DMS114 treated with DMSO at 0.1 percent for 48 hours (cell line): ENCODE data around the gene PCDHGB3.
"Not testable (repeated sequence)": the region's sequence is repeated elsewhere in the genome, so short reads cannot be mapped to it uniquely, and the experiment has no call there.

Experiments
- DNase-seq: peaks from one replicate; lab custom pipeline; 2025; ENCODE audit not compliant: unreplicated experiment; lab: John Stamatoyannopoulos, UW

The PCDHGB3 gene

DNA sequence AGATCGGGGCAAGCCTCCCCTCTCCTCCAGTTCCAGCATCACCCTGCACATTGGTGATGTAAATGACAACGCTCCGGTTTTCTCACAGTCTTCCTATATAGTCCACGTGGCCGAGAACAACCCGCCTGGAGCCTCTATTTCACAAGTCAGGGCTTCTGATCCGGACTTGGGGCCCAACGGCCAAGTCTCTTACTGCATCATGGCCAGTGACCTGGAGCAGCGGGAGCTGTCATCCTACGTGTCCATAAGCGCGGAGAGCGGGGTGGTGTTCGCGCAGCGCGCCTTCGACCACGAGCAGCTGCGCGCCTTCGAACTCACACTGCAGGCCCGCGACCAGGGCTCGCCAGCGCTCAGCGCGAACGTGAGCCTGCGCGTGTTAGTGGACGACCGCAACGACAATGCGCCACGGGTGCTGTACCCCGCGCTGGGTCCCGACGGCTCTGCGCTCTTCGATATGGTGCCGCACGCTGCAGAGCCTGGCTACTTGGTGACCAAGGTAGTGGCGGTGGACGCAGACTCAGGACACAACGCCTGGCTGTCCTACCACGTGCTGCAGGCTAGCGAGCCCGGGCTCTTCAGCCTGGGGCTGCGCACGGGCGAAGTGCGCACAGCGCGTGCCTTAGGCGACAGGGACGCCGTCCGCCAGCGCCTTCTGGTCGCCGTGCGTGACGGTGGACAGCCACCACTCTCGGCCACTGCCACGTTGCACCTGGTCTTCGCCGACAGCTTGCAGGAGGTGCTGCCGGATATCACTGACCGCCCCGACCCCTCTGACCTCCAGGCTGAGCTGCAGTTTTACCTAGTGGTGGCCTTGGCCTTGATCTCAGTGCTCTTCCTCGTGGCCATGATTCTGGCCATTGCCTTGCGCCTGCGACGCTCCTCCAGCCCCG lies 19.4 kb downstream of the PCDHGB3 start:
- DNase-seq = no peak

DNA sequence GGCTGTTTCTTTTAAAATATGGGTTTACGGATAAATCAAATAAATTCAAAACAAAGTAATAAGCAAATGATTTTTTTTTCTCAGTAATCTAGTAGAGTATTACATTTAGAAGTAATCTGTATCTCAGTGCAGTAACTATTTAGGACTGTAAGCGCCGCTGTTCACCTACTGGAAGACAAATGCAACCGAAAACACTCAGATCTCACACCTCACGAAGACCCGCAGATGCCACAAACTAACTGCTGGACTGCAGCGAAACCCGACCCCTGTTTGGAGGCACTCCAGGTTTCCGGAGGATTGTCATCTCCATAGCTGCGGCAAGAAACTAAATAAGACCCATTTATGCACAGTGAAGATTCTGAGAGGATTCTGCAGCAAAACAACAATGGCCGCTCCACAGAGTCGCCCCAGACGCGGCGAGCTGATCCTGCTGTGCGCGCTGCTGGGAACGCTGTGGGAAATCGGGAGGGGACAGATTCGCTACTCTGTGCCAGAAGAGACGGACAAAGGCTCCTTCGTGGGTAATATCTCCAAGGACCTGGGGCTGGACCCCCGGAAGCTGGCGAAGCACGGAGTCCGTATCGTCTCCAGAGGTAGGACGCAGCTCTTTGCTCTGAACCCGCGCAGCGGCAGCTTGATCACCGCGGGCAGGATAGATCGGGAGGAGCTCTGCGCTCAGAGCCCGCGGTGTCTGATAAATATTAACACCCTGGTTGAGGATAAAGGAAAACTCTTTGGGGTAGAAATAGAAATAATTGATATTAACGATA lies 22.6 kb downstream of the PCDHGB3 start, which contains the start of gene PCDHGA8:
Gene PCDHGA8, plus strand, starts transcription at position 205 of the 770 bp plus-strand sequence. Its CDS starts 181 bp downstream, at position 386.
- DNase-seq = no peak

DNA sequence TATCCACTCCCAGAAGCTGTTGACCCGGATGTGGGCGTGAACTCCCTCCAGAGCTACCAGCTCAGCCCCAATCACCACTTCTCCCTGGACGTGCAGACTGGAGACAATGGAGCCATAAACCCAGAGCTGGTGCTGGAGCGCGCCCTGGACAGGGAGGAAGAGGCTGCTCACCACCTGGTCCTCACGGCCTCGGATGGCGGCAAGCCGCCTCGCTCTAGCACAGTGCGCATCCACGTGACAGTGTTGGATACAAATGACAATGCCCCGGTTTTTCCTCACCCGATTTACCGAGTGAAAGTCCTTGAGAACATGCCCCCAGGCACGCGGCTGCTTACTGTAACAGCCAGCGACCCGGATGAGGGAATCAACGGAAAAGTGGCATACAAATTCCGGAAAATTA lies 23.2 kb downstream of the PCDHGB3 start:
- no peak for DNase-seq

DNA sequence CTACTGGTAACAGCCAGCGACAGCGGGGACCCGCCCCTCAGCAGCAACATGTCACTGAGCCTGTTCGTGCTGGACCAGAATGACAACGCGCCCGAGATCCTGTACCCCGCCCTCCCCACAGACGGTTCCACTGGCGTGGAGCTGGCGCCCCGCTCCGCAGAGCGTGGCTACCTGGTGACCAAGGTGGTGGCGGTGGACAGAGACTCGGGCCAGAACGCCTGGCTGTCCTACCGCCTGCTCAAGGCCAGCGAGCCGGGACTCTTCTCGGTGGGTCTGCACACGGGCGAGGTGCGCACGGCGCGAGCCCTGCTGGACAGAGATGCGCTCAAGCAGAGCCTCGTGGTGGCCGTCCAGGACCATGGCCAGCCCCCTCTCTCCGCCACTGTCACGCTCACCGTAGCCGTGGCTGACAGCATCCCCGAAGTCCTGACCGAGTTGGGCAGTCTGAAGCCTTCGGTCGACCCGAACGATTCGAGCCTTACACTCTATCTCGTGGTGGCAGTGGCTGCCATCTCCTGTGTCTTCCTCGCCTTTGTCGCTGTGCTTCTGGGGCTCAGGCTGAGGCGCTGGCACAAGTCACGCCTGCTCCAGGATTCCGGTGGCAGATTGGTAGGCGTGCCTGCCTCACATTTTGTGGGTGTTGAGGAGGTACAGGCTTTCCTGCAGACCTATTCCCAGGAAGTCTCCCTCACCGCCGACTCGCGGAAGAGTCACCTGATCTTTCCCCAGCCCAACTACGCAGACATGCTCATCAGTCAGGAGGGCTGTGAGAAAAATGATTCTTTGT lies 24.6 kb downstream of the PCDHGB3 start:
- not testable (repeated sequence) for DNase-seq

DNA sequence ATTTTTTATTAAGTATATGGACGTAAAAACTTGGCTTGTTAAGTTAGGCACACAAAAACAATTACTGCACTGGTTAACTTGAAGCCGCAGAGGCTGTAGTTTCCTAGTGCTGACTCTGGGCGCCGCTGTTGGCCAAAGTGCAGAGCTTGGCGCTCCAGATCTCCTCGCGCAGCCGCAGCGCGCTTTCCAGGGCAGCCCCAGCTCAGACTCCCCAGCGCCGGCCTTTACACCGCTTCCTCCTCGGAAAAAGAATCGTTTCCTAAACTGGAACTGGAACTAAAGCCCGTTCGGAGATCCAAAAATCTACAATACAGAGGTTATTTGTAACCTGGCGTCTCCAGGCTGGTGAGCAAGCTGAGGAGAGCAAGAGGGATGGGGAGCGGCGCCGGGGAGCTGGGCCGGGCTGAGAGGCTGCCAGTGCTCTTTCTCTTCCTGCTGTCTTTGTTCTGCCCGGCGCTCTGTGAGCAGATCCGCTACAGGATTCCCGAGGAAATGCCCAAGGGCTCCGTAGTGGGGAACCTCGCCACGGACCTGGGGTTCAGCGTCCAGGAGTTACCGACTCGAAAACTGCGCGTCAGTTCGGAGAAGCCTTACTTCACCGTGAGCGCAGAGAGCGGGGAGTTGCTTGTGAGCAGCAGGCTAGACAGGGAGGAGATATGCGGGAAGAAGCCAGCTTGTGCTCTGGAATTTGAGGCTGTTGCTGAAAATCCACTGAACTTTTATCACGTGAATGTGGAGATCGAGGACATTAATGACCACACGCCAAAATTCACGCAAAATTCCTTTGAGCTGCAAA lies 27.9 kb downstream of the PCDHGB3 start, which contains the start of gene PCDHGB5:
Gene PCDHGB5, plus strand, starts transcription at position 192 of the 796 bp plus-strand sequence. Its CDS starts 181 bp downstream, at position 373.
- not testable (repeated sequence) for DNase-seq

DNA sequence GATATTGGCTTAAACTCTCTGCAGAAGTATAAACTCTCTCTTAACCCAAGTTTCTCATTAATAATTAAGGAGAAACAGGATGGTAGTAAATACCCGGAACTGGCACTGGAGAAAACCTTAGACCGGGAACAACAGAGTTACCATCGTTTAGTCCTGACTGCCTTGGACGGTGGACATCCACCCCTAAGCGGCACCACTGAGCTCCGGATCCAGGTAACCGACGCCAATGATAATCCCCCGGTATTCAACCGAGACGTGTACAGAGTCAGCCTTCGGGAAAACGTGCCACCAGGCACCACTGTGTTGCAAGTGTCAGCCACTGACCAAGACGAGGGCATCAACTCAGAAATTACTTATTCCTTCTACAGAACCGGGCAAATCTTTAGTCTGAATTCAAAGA lies 28.6 kb downstream of the PCDHGB3 start:
- no peak for DNase-seq

DNA sequence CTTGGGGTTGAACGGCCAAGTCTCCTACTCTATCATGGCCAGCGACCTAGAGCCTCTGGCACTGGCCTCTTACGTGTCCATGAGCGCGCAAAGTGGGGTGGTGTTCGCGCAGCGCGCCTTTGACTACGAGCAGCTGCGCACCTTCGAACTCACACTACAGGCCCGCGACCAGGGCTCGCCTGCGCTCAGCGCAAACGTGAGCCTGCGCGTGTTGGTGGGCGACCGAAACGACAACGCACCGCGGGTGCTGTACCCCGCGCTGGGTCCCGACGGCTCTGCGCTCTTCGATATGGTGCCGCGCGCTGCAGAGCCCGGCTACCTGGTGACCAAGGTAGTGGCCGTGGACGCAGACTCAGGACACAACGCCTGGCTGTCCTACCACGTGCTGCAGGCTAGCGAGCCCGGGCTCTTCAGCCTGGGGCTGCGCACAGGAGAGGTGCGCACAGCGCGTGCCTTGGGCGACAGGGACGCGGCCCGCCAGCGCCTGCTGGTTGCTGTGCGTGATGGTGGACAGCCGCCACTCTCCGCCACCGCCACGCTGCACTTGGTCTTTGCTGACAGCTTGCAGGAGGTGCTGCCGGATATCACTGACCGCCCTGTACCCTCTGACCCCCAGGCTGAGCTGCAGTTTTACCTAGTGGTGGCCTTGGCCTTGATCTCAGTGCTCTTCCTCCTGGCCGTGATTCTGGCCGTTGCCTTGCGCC lies 29.7 kb downstream of the PCDHGB3 start:
- DNase-seq = no peak

DNA sequence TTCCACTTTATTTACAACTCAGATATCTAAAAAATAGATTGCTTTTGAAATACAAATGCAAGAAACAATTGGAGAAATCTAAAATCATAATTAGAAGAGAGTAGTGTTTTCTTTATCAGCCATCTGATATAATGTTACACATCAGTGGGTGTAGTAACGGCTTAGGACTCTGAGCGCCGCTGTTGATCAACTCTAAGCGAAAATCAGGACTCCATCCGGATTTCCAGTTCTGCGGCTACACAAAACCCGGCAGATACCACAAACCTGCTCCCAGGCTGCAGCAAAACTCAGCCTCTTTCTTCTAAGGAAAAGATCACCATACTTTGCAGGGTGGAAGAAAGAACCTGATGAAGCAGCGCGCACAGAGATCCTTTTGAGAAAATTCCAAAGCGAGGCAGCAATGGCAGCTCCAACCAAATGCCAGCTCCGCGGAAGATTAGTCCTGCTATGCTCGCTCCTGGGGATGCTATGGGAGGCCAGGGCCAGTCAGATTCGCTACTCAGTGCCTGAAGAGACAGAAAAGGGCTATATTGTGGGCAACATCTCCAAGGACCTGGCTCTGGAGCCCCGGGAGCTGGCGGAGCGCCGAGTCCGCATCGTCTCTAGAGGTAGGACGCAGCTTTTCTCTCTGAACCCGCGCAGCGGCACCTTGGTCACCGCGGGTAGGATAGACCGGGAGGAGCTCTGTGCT lies 32.7 kb downstream of the PCDHGB3 start, which contains the start of gene PCDHGA9:
Gene PCDHGA9, plus strand, starts transcription at position 226 of the 691 bp plus-strand sequence. Its CDS starts 175 bp downstream, at position 401.
- no peak for DNase-seq

DNA sequence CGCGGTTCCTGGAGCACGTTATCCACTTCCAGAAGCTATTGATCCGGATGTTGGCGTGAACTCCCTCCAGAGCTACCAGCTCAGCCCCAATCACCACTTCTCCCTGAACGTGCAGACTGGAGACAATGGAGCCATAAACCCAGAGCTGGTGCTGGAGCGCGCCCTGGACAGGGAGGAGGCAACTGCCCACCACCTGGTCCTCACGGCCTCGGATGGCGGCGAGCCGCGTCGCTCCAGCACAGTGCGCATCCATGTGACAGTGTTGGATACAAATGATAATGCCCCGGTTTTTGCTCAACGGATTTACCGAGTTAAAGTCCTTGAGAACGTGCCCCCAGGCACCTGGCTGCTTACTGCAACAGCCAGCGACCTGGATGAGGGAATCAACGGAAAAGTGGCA lies 33.3 kb downstream of the PCDHGB3 start:
- no peak for DNase-seq

DNA sequence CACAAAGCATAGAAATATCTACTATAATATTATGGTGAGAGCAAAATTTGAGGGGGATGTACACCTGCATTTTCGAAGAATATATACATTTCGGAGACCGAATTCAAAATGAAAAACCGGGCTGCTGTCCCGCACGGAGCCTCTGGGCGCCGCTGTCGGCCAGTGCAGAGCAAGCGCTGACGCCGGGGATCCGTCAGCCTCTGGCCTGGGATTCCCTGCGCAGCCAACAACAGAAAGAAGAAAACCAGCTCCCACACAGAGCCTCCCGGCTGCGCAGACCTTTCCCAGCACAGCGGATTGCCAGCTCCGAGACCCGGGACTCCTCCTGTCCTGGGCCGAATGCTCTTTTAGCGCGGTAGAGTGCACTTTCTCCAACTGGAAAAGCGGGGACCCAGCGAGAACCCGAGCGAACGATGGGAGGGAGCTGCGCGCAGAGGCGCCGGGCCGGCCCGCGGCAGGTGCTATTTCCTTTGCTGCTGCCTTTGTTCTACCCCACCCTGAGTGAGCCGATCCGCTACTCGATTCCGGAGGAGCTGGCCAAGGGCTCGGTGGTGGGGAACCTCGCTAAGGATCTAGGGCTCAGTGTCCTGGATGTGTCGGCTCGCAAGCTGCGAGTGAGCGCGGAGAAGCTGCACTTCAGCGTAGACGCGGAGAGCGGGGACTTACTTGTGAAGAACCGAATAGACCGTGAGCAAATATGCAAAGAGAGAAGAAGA lies 37.9 kb downstream of the PCDHGB3 start, which contains the start of gene PCDHGB6:
Gene PCDHGB6, plus strand, starts transcription at position 232 of the 716 bp plus-strand sequence. Its CDS starts 182 bp downstream, at position 414.
- not testable (repeated sequence) for DNase-seq

DNA sequence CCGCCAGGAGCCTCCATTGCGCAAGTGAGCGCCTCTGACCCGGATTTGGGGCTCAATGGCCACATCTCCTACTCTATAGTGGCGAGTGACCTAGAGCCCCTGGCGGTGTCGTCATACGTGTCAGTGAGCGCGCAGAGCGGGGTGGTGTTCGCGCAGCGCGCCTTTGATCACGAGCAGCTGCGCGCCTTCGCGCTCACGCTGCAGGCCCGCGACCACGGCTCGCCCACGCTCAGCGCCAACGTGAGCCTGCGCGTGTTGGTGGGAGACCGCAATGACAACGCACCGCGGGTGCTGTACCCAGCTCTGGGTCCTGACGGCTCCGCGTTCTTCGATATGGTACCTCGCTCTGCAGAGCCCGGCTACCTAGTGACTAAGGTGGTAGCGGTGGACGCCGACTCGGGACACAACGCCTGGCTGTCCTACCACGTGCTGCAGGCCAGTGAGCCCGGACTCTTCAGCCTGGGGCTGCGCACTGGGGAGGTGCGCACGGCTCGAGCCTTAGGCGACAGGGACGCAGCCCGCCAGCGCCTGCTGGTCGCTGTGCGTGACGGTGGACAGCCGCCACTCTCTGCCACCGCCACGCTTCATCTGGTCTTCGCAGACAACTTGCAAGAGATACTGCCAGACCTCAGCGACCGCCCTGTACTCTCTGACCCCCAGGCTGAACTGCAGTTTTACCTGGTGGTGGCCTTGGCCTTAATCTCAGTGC lies 39.7 kb downstream of the PCDHGB3 start:
- DNase-seq = no peak

DNA sequence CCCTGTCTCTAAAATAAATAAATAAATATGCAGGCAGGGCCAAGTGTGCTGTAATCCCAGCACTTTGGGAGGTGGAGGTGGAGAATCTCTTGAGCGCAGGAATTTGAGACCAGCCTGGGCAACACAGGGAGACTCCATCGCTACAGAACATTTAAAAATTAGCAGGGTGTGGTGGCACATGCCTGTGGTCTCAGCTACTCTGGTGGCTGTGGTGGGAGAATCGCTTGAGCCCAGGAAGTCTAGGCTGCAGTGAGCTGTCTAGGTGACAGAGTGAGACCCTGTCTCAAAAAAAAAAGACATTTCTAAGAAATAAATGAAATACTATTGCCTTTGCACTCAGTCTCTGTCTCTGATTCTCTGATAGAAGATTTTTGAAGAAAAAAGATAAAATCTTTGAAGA lies 41.5 kb downstream of the PCDHGB3 start:
- DNase-seq = no peak

DNA sequence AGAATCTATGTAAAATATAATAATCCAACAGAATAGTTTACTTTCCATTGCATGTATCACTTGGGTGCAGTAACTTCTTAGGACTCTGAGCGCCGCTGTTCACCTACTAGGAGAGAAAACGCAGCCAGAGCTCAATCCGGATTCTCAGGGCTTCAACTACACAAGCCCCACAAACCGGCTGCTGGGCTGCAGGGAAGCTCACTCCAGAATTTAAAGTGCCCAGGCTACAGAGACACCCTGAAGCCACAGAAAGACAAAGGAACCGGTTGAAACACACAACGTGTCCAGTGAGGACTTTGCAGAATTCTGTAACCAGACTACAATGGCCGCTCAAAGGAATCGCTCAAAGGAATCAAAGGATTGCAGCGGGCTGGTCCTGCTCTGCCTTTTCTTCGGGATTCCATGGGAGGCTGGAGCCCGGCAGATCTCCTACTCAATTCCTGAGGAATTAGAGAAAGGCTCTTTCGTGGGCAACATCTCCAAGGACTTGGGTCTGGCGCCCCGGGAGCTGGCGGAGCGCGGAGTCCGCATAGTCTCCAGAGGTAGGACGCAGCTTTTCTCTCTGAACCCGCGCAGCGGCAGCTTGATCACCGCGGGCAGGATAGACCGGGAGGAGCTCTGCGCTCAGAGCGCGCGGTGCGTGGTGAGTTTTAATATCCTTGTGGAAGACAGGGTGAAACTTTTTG lies 43.0 kb downstream of the PCDHGB3 start, which contains the start of gene PCDHGA10:
Gene PCDHGA10, plus strand, starts transcription at position 134 of the 686 bp plus-strand sequence. Its CDS starts 189 bp downstream, at position 323.
- no peak for DNase-seq

DNA sequence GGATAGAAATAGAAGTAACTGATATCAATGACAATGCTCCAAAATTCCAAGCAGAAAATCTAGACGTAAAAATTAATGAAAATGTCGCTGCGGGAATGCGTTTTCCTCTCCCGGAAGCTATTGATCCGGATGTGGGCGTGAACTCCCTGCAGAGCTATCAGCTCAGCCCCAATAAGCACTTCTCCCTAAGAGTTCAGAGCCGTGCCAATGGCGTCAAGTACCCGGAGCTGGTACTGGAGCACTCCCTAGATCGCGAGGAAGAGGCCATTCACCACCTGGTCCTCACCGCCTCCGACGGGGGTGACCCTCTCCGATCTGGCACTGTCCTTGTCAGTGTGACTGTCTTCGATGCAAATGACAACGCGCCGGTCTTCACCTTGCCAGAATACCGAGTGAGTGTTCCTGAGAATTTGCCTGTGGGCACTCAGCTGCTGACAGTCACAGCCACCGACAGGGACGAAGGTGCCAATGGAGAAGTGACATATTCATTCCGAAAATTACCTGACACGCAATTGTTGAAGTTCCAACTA lies 43.6 kb downstream of the PCDHGB3 start:
- DNase-seq = no peak

DNA sequence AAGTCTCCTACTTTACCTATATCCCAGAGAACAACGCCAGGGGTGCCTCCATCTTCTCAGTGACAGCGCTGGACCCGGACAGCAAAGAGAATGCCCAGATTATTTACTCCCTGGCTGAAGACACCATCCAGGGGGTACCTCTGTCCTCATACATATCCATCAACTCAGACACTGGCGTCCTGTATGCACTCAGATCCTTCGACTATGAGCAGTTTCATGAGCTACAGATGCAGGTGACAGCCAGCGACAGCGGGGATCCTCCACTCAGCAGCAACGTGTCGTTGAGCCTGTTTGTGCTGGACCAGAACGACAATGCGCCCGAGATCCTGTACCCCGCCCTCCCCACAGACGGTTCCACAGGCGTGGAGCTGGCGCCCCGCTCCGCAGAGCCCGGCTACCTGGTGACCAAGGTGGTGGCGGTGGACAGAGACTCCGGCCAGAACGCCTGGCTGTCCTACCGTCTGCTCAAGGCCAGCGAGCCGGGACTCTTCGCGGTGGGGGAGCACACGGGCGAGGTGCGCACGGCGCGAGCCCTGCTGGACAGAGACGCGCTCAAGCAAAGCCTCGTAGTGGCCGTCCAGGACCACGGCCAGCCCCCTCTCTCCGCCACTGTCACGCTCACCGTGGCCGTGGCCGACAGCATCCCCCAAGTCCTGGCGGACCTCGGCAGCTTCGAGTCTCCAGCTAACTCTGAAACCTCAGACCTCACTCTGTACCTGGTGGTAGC lies 44.7 kb downstream of the PCDHGB3 start:
- DNase-seq = not testable (repeated sequence)

DNA sequence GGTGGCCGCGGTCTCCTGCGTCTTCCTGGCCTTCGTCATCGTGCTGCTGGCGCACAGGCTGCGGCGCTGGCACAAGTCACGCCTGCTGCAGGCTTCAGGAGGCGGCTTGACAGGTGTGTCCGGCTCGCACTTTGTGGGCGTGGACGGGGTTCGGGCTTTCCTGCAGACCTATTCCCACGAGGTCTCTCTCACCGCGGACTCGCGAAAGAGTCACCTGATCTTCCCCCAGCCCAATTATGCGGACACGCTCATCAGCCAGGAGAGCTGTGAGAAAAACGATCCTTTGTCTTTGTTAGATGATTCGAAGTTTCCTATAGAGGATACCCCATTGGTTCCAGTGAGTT lies 45.2 kb downstream of the PCDHGB3 start:
- DNase-seq = not testable (repeated sequence)
